GM18858 (cell line): ENCODE measurements around the gene LHX1.

Source experiments
- ATAC-seq: cut with Tn5 transposase; IDR thresholded peaks from one replicate; pipeline ENCODE4 v1.9.1; 2021; ENCODE audit not compliant: unreplicated experiment

LHX1 gene

GRCh38 chr17:36921095-36921851, 16.0 kb upstream of the LHX1 start:
- no peak for ATAC-seq

- no peak for ATAC-seq
Observed at GRCh38 chr17:36922175-36922574, 15.1 kb upstream of the LHX1 start.

GRCh38 chr17:36923814-36924221, 13.5 kb upstream of the LHX1 start:
- no peak for ATAC-seq

- no peak for ATAC-seq
Observed at GRCh38 chr17:36926226-36926625, 11.0 kb upstream of the LHX1 start.

GRCh38 chr17:36926701-36927100, 10.6 kb upstream of the LHX1 start:
- ATAC-seq: no peak

- no peak for ATAC-seq
Observed at GRCh38 chr17:36928471-36929345, 8.6 kb upstream of the LHX1 start.

GRCh38 chr17:36929851-36930582, 7.3 kb upstream of the LHX1 start:
- no peak for ATAC-seq

GRCh38 chr17:36930583-36930900, 6.7 kb upstream of the LHX1 start:
- ATAC-seq: no peak

GRCh38 chr17:36931096-36931696, 6.1 kb upstream of the LHX1 start:
- ATAC-seq: no peak

GRCh38 chr17:36931697-36932382, 5.4 kb upstream of the LHX1 start:
- ATAC-seq: no peak

- no peak for ATAC-seq
Observed at GRCh38 chr17:36932383-36932693, 4.9 kb upstream of the LHX1 start.

GRCh38 chr17:36932694-36933511, 4.4 kb upstream of the LHX1 start:
- no peak for ATAC-seq

- ATAC-seq: no peak
Observed at GRCh38 chr17:36933512-36934143, 3.6 kb upstream of the LHX1 start.

GRCh38 chr17:36934144-36934691, 3.1 kb upstream of the LHX1 start:
- ATAC-seq: no peak

GRCh38 chr17:36934692-36935630, 2.3 kb upstream of the LHX1 start:
- no peak for ATAC-seq

GRCh38 chr17:36935671-36936454, 1.4 kb upstream of the LHX1 start:
- no peak for ATAC-seq

- ATAC-seq: no peak
Observed at GRCh38 chr17:36936455-36937000, 747 bp upstream of the LHX1 start.
